SK-N-SH (cell line): Measurements from ENCODE around the gene ANKS1B. TPM values are rescaled to one million over a fixed set of nuclear protein-coding genes. Genes with fewer than 3 reads are reported as not detected.

Experiments
- CTCF ChIA-PET: fragments of 300-600, 350-600 bp; formaldehyde crosslinking; extraction: SDS; loops from one replicate; lab custom pipeline; 2021; lab: Yijun Ruan, JAX
- POLR2A ChIA-PET: fragments of 350-600 bp; sonication (Branson Sonifier 250); formaldehyde crosslinking; extraction: SDS; loops from one replicate; lab custom pipeline; 2020; ENCODE audit warnings: antibody characterized with exemption, inconsistent platforms; lab: Yijun Ruan, JAX
- DNase-seq: peaks from one replicate; pipeline ENCODE4 v3.0.0; 2012
- H2AFZ ChIP-seq: fragments of 200-600 bp; sonication (generic); 2 replicates; pipeline ENCODE4 v1.8.1; 2016; ENCODE audit warnings: antibody characterized with exemption, mild to moderate bottlenecking, low read depth
- H3F3A ChIP-seq: fragments of 200-600 bp; sonication (generic); replicated peaks from 2 replicates; pipeline ENCODE3; 2016; ENCODE audit warnings: antibody characterized with exemption, mild to moderate bottlenecking; ENCODE audit not compliant: insufficient read depth
- H3K27ac ChIP-seq, 2 experiments: fragments of 200-500 bp in 1 of 2; fragments of 200-600 bp in 1 of 2; sonication (Bioruptor generic) in 1 of 2; sonication (generic), shearing (Covaris generic) in 1 of 2; 2 replicates each; pipeline versions ENCODE4 v1.5.1 to v1.6.1; 2014 to 2016; ENCODE audit warnings: low read depth in 2 of 2, inconsistent platforms in 1 of 2, low read length in 1 of 2, mild to moderate bottlenecking in 1 of 2, mixed read lengths in 1 of 2
- H3K27me3 ChIP-seq: fragments of 200-600 bp; sonication (generic), shearing (Covaris generic); 2 replicates; pipeline ENCODE4 v1.6.1; 2016; ENCODE audit warnings: mixed run types; ENCODE audit not compliant: insufficient read depth
- H3K36me3 ChIP-seq, 2 experiments: fragments of 200-500 bp in 1 of 2; fragments of 200-600 bp in 1 of 2; sonication (Bioruptor generic) in 1 of 2; sonication (generic) in 1 of 2; replicated peaks in 1 of 2; 2 replicates each; pipeline versions ENCODE3 to v1.5.1; 2014 to 2016; ENCODE audit warnings: low read length in 1 of 2, mild to moderate bottlenecking in 1 of 2; ENCODE audit not compliant: insufficient read depth in 2 of 2, control insufficient read depth in 1 of 2
- H3K4me1 ChIP-seq, 2 experiments: fragments of 200-500 bp in 1 of 2; fragments of 200-600 bp in 1 of 2; sonication (Bioruptor generic) in 1 of 2; sonication (generic), shearing (Covaris generic) in 1 of 2; 2 replicates each; pipeline versions ENCODE4 v1.5.1 to v1.6.1; 2014 to 2016; ENCODE audit warnings: low read depth in 1 of 2, low read length in 1 of 2, mixed run types in 1 of 2; ENCODE audit not compliant: insufficient read depth in 2 of 2, control insufficient read depth in 1 of 2
- H3K4me2 ChIP-seq: fragments of 200-600 bp; sonication (generic), shearing (Covaris generic); 2 replicates; pipeline ENCODE4 v1.6.1; 2017; ENCODE audit warnings: mixed run types
- H3K4me3 ChIP-seq, 2 experiments: fragments of 200-500 bp in 1 of 2; fragments of 200-600 bp in 1 of 2; sonication (Bioruptor generic) in 1 of 2; sonication (generic), shearing (Covaris generic) in 1 of 2; 2 replicates each; pipeline versions ENCODE4 v1.5.1 to v1.8.1; 2014 to 2016; ENCODE audit warnings: low read depth in 2 of 2, inconsistent platforms in 1 of 2, low read length in 1 of 2, mild to moderate bottlenecking in 1 of 2, mixed read lengths in 1 of 2, moderate library complexity in 1 of 2
- H3K79me2 ChIP-seq: fragments of 200-600 bp; sonication (generic); 2 replicates; pipeline ENCODE4 v1.8.1; 2017; ENCODE audit warnings: mild to moderate bottlenecking; ENCODE audit not compliant: insufficient read depth
- H3K9ac ChIP-seq: fragments of 200-600 bp; sonication (generic); 2 replicates; pipeline ENCODE4 v1.6.1; 2017; ENCODE audit warnings: mixed run types
- H3K9me2 ChIP-seq: fragments of 200-600 bp; sonication (generic); 2 replicates; pipeline ENCODE4 v1.6.1; 2017; ENCODE audit warnings: mixed run types
- H3K9me3 ChIP-seq: fragments of 200-600 bp; sonication (generic); 2 replicates; pipeline ENCODE4 v1.6.1; 2017; ENCODE audit warnings: mixed run types, mild to moderate bottlenecking, moderate library complexity
- H4K20me1 ChIP-seq: fragments of 200-600 bp; sonication (generic); 2 replicates; pipeline ENCODE4 v1.6.1; 2017; ENCODE audit warnings: mild to moderate bottlenecking, mixed run types; ENCODE audit not compliant: insufficient read depth
- CHD2 ChIP-seq: fragments of 150-350 bp; IDR thresholded peaks from 2 replicates; pipeline ENCODE4 v1.6.1; 2018; ENCODE audit warnings: low read length; ENCODE audit not compliant: partially characterized antibody
- EZH2phosphoT487 ChIP-seq: fragments of 200-600 bp; sonication (generic); IDR thresholded peaks from 2 replicates; pipeline ENCODE4 v1.6.1; 2017; ENCODE audit warnings: low read depth, mixed run types, mild to moderate bottlenecking, antibody characterized with exemption, moderate library complexity, borderline replicate concordance
- FOSL2 ChIP-seq: IDR thresholded peaks from 2 replicates; pipeline ENCODE4 v1.4.0; 2012; ENCODE audit warnings: low read depth, mild to moderate bottlenecking, moderate library complexity, borderline replicate concordance
- FOXM1 ChIP-seq: IDR thresholded peaks from 2 replicates; pipeline ENCODE4 v1.4.0; 2012; ENCODE audit warnings: low read depth, mild to moderate bottlenecking
- GABPA ChIP-seq: IDR thresholded peaks from 2 replicates; pipeline ENCODE4 v1.4.0; 2012; ENCODE audit warnings: low read depth, mild to moderate bottlenecking
- IRF3 ChIP-seq: fragments of 150-350 bp; IDR thresholded peaks from 2 replicates; pipeline ENCODE4 v1.6.1; 2016; ENCODE audit warnings: mild to moderate bottlenecking, low read depth, low read length
- JUND ChIP-seq: IDR thresholded peaks from 2 replicates; pipeline ENCODE4 v1.4.0; 2012
- MEF2A ChIP-seq: IDR thresholded peaks from 2 replicates; pipeline ENCODE4 v1.4.0; 2012; ENCODE audit warnings: low read depth, borderline replicate concordance
- MXI1 ChIP-seq: IDR thresholded peaks from 2 replicates; pipeline ENCODE4 v1.6.1; 2012; ENCODE audit warnings: mild to moderate bottlenecking, low read depth, low read length, improper control_type of control experiment
- POLR2AphosphoS5 ChIP-seq: IDR thresholded peaks from 2 replicates; pipeline ENCODE4 v1.6.1; 2012; ENCODE audit warnings: low read depth, low read length
- RAD21 ChIP-seq: IDR thresholded peaks from 2 replicates; pipeline ENCODE4 v1.6.1; 2012; ENCODE audit warnings: mild to moderate bottlenecking, low read length
- REST ChIP-seq: IDR thresholded peaks from 2 replicates; pipeline ENCODE4 v1.6.1; 2012; ENCODE audit warnings: mild to moderate bottlenecking, low read depth, low read length, moderate library complexity
- RFX5 ChIP-seq: IDR thresholded peaks from 2 replicates; pipeline ENCODE4 v1.6.1; 2012; ENCODE audit warnings: mild to moderate bottlenecking, improper control_type of control experiment, low read length
- RXRA ChIP-seq: IDR thresholded peaks from 2 replicates; pipeline ENCODE4 v1.4.0; 2012; ENCODE audit warnings: low read depth, mild to moderate bottlenecking, borderline replicate concordance
- TAF1 ChIP-seq: IDR thresholded peaks from 2 replicates; pipeline ENCODE4 v1.6.1; 2012; ENCODE audit warnings: low read depth, mild to moderate bottlenecking, low read length, moderate library complexity, borderline replicate concordance
- TCF12 ChIP-seq: IDR thresholded peaks from 2 replicates; pipeline ENCODE4 v1.4.0; 2012
- YY1 ChIP-seq: IDR thresholded peaks from 2 replicates; pipeline ENCODE4 v1.4.0; 2012; ENCODE audit warnings: low read depth, mild to moderate bottlenecking
- WGBS: methylation state at CpG from one replicate; pipeline ENCODE4 v1.1.6; 2017; ENCODE audit warnings: low lambda C conversion rate; 5-methylcytosine and 5-hydroxymethylcytosine counted together
- polyA plus RNA-seq, 3 experiments: library from polyadenylated mRNA; depleted of rRNA; stranded (reverse); fragments of >200 nt; gene quantifications; 2 replicates each; pipeline ENCODE4 v1.2.3, GENCODE V29; 2012
- TF ChIP-seq, protein P1 (sequence below): IDR thresholded peaks from 2 replicates; pipeline ENCODE4 v1.4.0; 2012; ENCODE audit warnings: low read depth
- TF ChIP-seq, protein P2 (sequence below): fragments of 150-350 bp; IDR thresholded peaks from 2 replicates; pipeline ENCODE4 v1.6.1; 2017; ENCODE audit warnings: antibody characterized with exemption, low read length, low read depth, borderline replicate concordance

Gene ANKS1B
- polyA plus RNA-seq, 1 of the 3 experiments (the other 2 are of a cell fraction): 1.8 TPM

GRCh38 chr12:98738002-98738401 is 1246.7 kb downstream of the ANKS1B start:
- no peak overlapping the region for H3K4me3 ChIP-seq

More at GRCh38 chr12:98738002-98738401, 1246.7 kb downstream of the ANKS1B start:
- H3K36me3 ChIP-seq: peaks cover 2 to 7% of the 10 kb centered on the region in 2 experiments
- no peaks in the 10 kb centered on the region for H4K20me1 ChIP-seq
- no peaks in the 10 kb centered on the region for H3K27me3 ChIP-seq
- CTCF ChIA-PET: interaction anchor here (1.1 to 1.6 kb wide), 2 partner anchors 8 to 84 kb away, joined by 3 to 4 read pairs; no protein-coding TSS in a partner anchor
- H3F3A ChIP-seq: no peaks in the 10 kb centered on the region
- TF ChIP-seq FOSL2: no peak
- no peak for TF ChIP-seq RXRA
- TF ChIP-seq YY1: no peak
- no peak for TF ChIP-seq POLR2AphosphoS5
- no peak for TF ChIP-seq TCF12
- no peak for TF ChIP-seq RFX5
- no peak for TF ChIP-seq CHD2
- TF ChIP-seq, protein P1, sequence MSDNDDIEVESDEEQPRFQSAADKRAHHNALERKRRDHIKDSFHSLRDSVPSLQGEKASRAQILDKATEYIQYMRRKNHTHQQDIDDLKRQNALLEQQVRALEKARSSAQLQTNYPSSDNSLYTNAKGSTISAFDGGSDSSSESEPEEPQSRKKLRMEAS: no peak
- TF ChIP-seq, protein P2, sequence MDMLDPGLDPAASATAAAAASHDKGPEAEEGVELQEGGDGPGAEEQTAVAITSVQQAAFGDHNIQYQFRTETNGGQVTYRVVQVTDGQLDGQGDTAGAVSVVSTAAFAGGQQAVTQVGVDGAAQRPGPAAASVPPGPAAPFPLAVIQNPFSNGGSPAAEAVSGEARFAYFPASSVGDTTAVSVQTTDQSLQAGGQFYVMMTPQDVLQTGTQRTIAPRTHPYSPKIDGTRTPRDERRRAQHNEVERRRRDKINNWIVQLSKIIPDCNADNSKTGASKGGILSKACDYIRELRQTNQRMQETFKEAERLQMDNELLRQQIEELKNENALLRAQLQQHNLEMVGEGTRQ: no peak
- no peak for TF ChIP-seq MEF2A
- TF ChIP-seq TAF1: no peak
- TF ChIP-seq EZH2phosphoT487: no peak
- TF ChIP-seq JUND: no peak
- no peak for TF ChIP-seq MXI1
- TF ChIP-seq FOXM1: no peak
- TF ChIP-seq REST: no peak
- no peak for TF ChIP-seq IRF3
- no peak for TF ChIP-seq GABPA
- TF ChIP-seq RAD21: no peak
- H3K9me2 ChIP-seq: no peaks in the 10 kb centered on the region
- POLR2A ChIA-PET: no interaction called here
- no peak overlapping the region for H2AFZ ChIP-seq
- 81% methylated on average over 3 of the region's 3 CpGs for WGBS
- H3K9me3 ChIP-seq: no peaks in the 10 kb centered on the region
- H3K9ac ChIP-seq: no peak overlapping the region
- no peak for DNase-seq
- H3K27ac ChIP-seq: no peak overlapping the region
- no peak overlapping the region for H3K4me2 ChIP-seq
- H3K79me2 ChIP-seq: no peaks in the 10 kb centered on the region
- peaks cover 10 to 18% of the 10 kb centered on the region in 2 experiments; a peak in 3 of 4 replicates for H3K4me1 ChIP-seq
